Hepatocyte (in vitro differentiated cells): Measurements from ENCODE around the gene MBL2. TPM values are rescaled to one million over a fixed set of nuclear protein-coding genes. Genes with fewer than 3 reads are reported as not detected.

Experiments
- DNase-seq: peaks from one replicate; pipeline ENCODE4 v3.0.0-alpha.2; 2016; ENCODE audit warnings: low spot score
- H2AFZ ChIP-seq: fragments of 200-600 bp; sonication (generic); 2 replicates; pipeline ENCODE4 v1.6.0; 2016; ENCODE audit warnings: antibody characterized with exemption, mild to moderate bottlenecking
- H3K27ac ChIP-seq: fragments of 200-600 bp; sonication (generic); 2 replicates; pipeline ENCODE4 v1.5.1; 2016; ENCODE audit warnings: mild to moderate bottlenecking
- H3K27me3 ChIP-seq: fragments of 200-600 bp; sonication (generic); 2 replicates; pipeline ENCODE4 v1.6.1; 2016
- H3K36me3 ChIP-seq: fragments of 200-600 bp; sonication (generic); replicated peaks from 2 replicates; pipeline ENCODE4 v1.5.1; 2016; ENCODE audit warnings: low read depth; ENCODE audit not compliant: insufficient read depth
- H3K4me1 ChIP-seq: fragments of 200-600 bp; sonication (generic); 2 replicates; pipeline ENCODE4 v1.5.1; 2016; ENCODE audit warnings: mild to moderate bottlenecking, moderate library complexity; ENCODE audit not compliant: insufficient read depth
- H3K4me2 ChIP-seq: fragments of 200-600 bp; sonication (generic); 2 replicates; pipeline ENCODE4 v1.6.0; 2016
- H3K4me3 ChIP-seq: fragments of 200-600 bp; sonication (generic); 2 replicates; pipeline ENCODE4 v1.5.1; 2016; ENCODE audit warnings: mild to moderate bottlenecking
- H3K79me2 ChIP-seq: fragments of 200-600 bp; sonication (generic); 2 replicates; pipeline ENCODE4 v1.6.0; 2017; ENCODE audit warnings: mild to moderate bottlenecking
- H3K9me2 ChIP-seq: fragments of 200-600 bp; sonication (generic); replicated peaks from 2 replicates; pipeline ENCODE4 v1.6.0; 2017; ENCODE audit warnings: mild to moderate bottlenecking; ENCODE audit not compliant: insufficient read depth
- H3K9me3 ChIP-seq: fragments of 200-600 bp; sonication (generic); 2 replicates; pipeline ENCODE4 v1.5.1; 2016; ENCODE audit warnings: low read depth, mild to moderate bottlenecking
- H4K20me1 ChIP-seq: fragments of 200-600 bp; sonication (generic); 2 replicates; pipeline ENCODE4 v1.6.0; 2016; ENCODE audit warnings: mild to moderate bottlenecking; ENCODE audit not compliant: insufficient read depth, poor library complexity, severe bottlenecking
- CTCF ChIP-seq: fragments of 200-600 bp; sonication (generic); IDR thresholded peaks from 2 replicates; pipeline ENCODE4 v1.5.1; 2016; ENCODE audit warnings: antibody characterized with exemption, mild to moderate bottlenecking; ENCODE audit not compliant: poor library complexity
- EZH2 ChIP-seq: fragments of 200-600 bp; sonication (generic); IDR thresholded peaks from 2 replicates; pipeline ENCODE4 v1.6.1; 2016; ENCODE audit warnings: antibody characterized with exemption, mild to moderate bottlenecking, borderline replicate concordance
- EZH2phosphoT487 ChIP-seq: fragments of 200-600 bp; sonication (generic); IDR thresholded peaks from one replicate; pipeline ENCODE4 v1.6.1; 2018; ENCODE audit warnings: antibody characterized with exemption, mild to moderate bottlenecking, low read depth, moderate library complexity; ENCODE audit not compliant: unreplicated experiment, severe bottlenecking
- WGBS: methylation state at CpG from one replicate; pipeline ENCODE4 v1.1.6; 2016; ENCODE audit warnings: low lambda C conversion rate; ENCODE audit errors: missing lambda C conversion rate; 5-methylcytosine and 5-hydroxymethylcytosine counted together
- polyA plus RNA-seq: library from polyadenylated mRNA; unstranded; fragments of >200 nt; fragmentation: Nextera tagmentation; extraction: Ambion mirVana; gene quantifications from 2 replicates; pipeline ENCODE4 v1.2.1, GENCODE V29; 2016
- total RNA-seq: library from RNA; depleted of rRNA; stranded (reverse); fragments of >200 nt; gene quantifications from 2 replicates; pipeline ENCODE4 v1.2.3, GENCODE V29; 2014

Gene MBL2
- total and polyA plus RNA-seq, 2 experiments from 2014 or later = 0.21 to 1.1 TPM

- H3K9me3 ChIP-seq = no peaks in the 10 kb centered on the region
- H3K79me2 ChIP-seq = no peaks in the 10 kb centered on the region
- no peak for DNase-seq
- 97% methylated on average over 3 of the region's 3 CpGs for WGBS
- no peaks in the 10 kb centered on the region for H3K27me3 ChIP-seq
- H3K4me2 ChIP-seq = no peak overlapping the region
- no peak overlapping the region for H3K27ac ChIP-seq
- H2AFZ ChIP-seq = no peak overlapping the region
- no peak for TF ChIP-seq EZH2phosphoT487
- no peak for TF ChIP-seq CTCF
- TF ChIP-seq EZH2 = no peak
- H3K4me3 ChIP-seq = no peak overlapping the region
- no peaks in the 10 kb centered on the region for H3K36me3 ChIP-seq
- no peaks in the 10 kb centered on the region for H3K9me2 ChIP-seq
- H4K20me1 ChIP-seq = no peaks in the 10 kb centered on the region
- H3K4me1 ChIP-seq = no peaks in the 10 kb centered on the region
These were observed 19.7 kb downstream of the MBL2 start for GRCh38 chr10:52752801-52753445.

GRCh38 chr10:52752261-52752660 lies 20.3 kb downstream of the MBL2 start:
- H3K79me2 ChIP-seq = no peaks in the 10 kb centered on the region
- TF ChIP-seq CTCF (no peak), EZH2phosphoT487 (no peak), EZH2 (no peak)
- H2AFZ ChIP-seq = no peak overlapping the region
- no peak for DNase-seq
- H3K9me2 ChIP-seq = no peaks in the 10 kb centered on the region
- WGBS = 82% methylated on average over 1 of the region's 1 CpG
- no peaks in the 10 kb centered on the region for H3K36me3 ChIP-seq
- H3K4me1 ChIP-seq = no peaks in the 10 kb centered on the region
- H3K4me2 ChIP-seq = no peak overlapping the region
- H4K20me1 ChIP-seq = no peaks in the 10 kb centered on the region
- H3K4me3 ChIP-seq = no peak overlapping the region
- no peaks in the 10 kb centered on the region for H3K27me3 ChIP-seq
- no peaks in the 10 kb centered on the region for H3K9me3 ChIP-seq
- H3K27ac ChIP-seq = no peak overlapping the region

DNA sequence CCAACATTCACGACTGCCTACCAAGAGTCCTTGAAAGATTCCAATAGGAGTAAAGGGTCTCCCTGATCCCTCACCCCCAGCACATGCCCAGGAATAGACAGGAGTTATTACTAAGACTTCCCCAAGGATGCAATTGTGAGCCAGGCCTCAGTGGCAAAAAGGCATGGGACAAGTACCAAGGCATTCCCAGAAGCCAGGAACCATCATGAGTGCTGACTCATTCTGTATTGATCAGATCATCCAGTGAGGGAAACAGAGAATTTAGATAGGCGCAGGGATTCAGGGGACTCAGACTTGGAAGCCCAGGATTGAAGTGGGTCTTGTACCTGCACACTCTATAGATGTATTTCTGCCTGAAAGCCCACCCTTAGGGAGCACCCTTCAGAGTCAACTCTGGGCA lies 21.2 kb downstream of the MBL2 start:
- Histone ChIP-seq H3K4me3 (no peak overlapping the region), H3K4me1 (no peaks in the 10 kb centered on the region), H3K9me2 (no peaks in the 10 kb centered on the region), H2AFZ (no peak overlapping the region), H3K27me3 (no peaks in the 10 kb centered on the region), H3K27ac (no peak overlapping the region), H3K4me2 (no peak overlapping the region), H4K20me1 (no peaks in the 10 kb centered on the region), H3K36me3 (no peaks in the 10 kb centered on the region), H3K9me3 (no peaks in the 10 kb centered on the region), H3K79me2 (no peaks in the 10 kb centered on the region)
- TF ChIP-seq EZH2 = no peak
- TF ChIP-seq CTCF = no peak
- TF ChIP-seq EZH2phosphoT487 = no peak
- DNase-seq = no peak
- WGBS = 84% methylated on average over 2 of the region's 2 CpGs
